PC-9 (cell line): Measurements from ENCODE around the gene PCDHGA1. TPM values are rescaled to one million over a fixed set of nuclear protein-coding genes. Genes with fewer than 3 reads are reported as not detected.
"Not testable (repeated sequence)": the region's sequence is repeated elsewhere in the genome, so short reads cannot be mapped to it uniquely, and the experiment has no call there.

Experiments used
- BruUV-seq: library from RNA; stranded (reverse); fragments of 400-500 nt; replicated peaks from 2 replicates; lab custom pipeline; 2021; lab: Mats Ljungman, UMichigan
- CTCF ChIA-PET: fragments of 300-600 bp; sonication (Branson Sonifier 250); formaldehyde crosslinking; loops from one replicate; lab custom pipeline; 2022; ENCODE audit warnings: antibody characterized with exemption; lab: Charles Lee
- POLR2A ChIA-PET: fragments of 300-600 bp; sonication (Branson Sonifier 250); formaldehyde crosslinking; loops from one replicate; lab custom pipeline; 2022; ENCODE audit warnings: antibody characterized with exemption; ENCODE audit not compliant: unreplicated experiment; lab: Charles Lee
- DNase-seq, 2 experiments: peaks; one replicate each; pipeline versions ENCODE4 v3.0.0 to v3.0.0-alpha.2; 2015 to 2022; ENCODE audit warnings: mixed read lengths in 1 of 2
- H2AFZ ChIP-seq: fragments of 200-600 bp; sonication (generic); 2 replicates; pipeline ENCODE4 v1.8.1; 2017; ENCODE audit warnings: antibody characterized with exemption
- H3F3A ChIP-seq: fragments of 200-600 bp; sonication (generic); 2 replicates; pipeline ENCODE4 v1.8.1; 2017; ENCODE audit warnings: antibody characterized with exemption, mild to moderate bottlenecking, low read depth; ENCODE audit not compliant: insufficient read depth
- H3K27ac ChIP-seq: fragments of 200-600 bp; sonication (generic); 2 replicates; pipeline ENCODE4 v1.6.1; 2016; ENCODE audit warnings: mixed run types
- H3K27me3 ChIP-seq: fragments of 200-600 bp; sonication (generic); 2 replicates; pipeline ENCODE4 v1.6.1; 2016; ENCODE audit warnings: low read depth, mixed run types; ENCODE audit not compliant: insufficient read depth
- H3K36me3 ChIP-seq: fragments of 200-600 bp; sonication (generic); 2 replicates; pipeline ENCODE4 v1.6.1; 2016; ENCODE audit warnings: low read depth, mixed run types
- H3K4me1 ChIP-seq: fragments of 200-600 bp; sonication (generic); replicated peaks from 2 replicates; pipeline ENCODE4 v1.6.1; 2016; ENCODE audit warnings: mixed run types; ENCODE audit not compliant: insufficient read depth
- H3K4me2 ChIP-seq: fragments of 200-600 bp; sonication (generic); 2 replicates; pipeline ENCODE4 v1.6.1; 2017; ENCODE audit warnings: mixed run types
- H3K4me3 ChIP-seq: fragments of 200-600 bp; sonication (generic); 2 replicates; pipeline ENCODE4 v1.6.1; 2016; ENCODE audit warnings: mixed run types
- H3K79me2 ChIP-seq: fragments of 200-600 bp; sonication (generic); 2 replicates; pipeline ENCODE4 v1.6.1; 2017; ENCODE audit warnings: low read depth, mixed run types
- H3K9me2 ChIP-seq: fragments of 200-600 bp; sonication (generic); 2 replicates; pipeline ENCODE4 v1.8.1; 2017; ENCODE audit warnings: mild to moderate bottlenecking; ENCODE audit not compliant: insufficient read depth
- H3K9me3 ChIP-seq: fragments of 200-600 bp; sonication (generic); 2 replicates; pipeline ENCODE4 v1.8.1; 2016; ENCODE audit warnings: low read depth; ENCODE audit not compliant: insufficient read depth
- H4K20me1 ChIP-seq: fragments of 200-600 bp; sonication (generic); 2 replicates; pipeline ENCODE4 v1.8.1; 2017; ENCODE audit not compliant: insufficient read depth
- EZH2 ChIP-seq: fragments of 200-600 bp; sonication (generic); IDR thresholded peaks from 2 replicates; pipeline ENCODE4 v1.8.0; 2017; ENCODE audit warnings: antibody characterized with exemption, low read depth
- intact Hi-C: fragments of 100-400 bp; cut with micrococcal nuclease; formaldehyde crosslinking; loops from one replicate; pipeline ENCODE4 v1.10.0; 2022; ENCODE audit not compliant: unreplicated experiment
- total RNA-seq: library from RNA; stranded (reverse); gene quantifications from 2 replicates; pipeline ENCODE4 v1.2.3, GENCODE V29; 2021
- TF ChIP-seq, protein P1 (sequence below): fragments of 200-600 bp; sonication (generic); conservative IDR thresholded peaks from 2 replicates; pipeline ENCODE4 v1.6.1; 2017; ENCODE audit warnings: mixed run types, antibody characterized with exemption, mild to moderate bottlenecking, moderate library complexity

Gene PCDHGA1
- total RNA-seq, 1 experiment from 2014 or later, result 0.07 TPM

- POLR2A ChIA-PET, H4K20me1 ChIP-seq, CTCF ChIA-PET, DNase-seq, H3K27ac ChIP-seq, BruUV-seq, intact Hi-C loops, H3K36me3 ChIP-seq, H3K4me3 ChIP-seq, H3K4me1 ChIP-seq, H3F3A ChIP-seq, H3K79me2 ChIP-seq, H3K9me2 ChIP-seq, H2AFZ ChIP-seq, H3K9me3 ChIP-seq: not testable (repeated sequence)
- Histone ChIP-seq H3K27me3 (peaks cover 36% of the 10 kb centered on the region), H3K4me2 (peak within 1 kb of the TSS; percentile 31; the same call in 1 of the 2 replicates)
- TF ChIP-seq, protein P1, sequence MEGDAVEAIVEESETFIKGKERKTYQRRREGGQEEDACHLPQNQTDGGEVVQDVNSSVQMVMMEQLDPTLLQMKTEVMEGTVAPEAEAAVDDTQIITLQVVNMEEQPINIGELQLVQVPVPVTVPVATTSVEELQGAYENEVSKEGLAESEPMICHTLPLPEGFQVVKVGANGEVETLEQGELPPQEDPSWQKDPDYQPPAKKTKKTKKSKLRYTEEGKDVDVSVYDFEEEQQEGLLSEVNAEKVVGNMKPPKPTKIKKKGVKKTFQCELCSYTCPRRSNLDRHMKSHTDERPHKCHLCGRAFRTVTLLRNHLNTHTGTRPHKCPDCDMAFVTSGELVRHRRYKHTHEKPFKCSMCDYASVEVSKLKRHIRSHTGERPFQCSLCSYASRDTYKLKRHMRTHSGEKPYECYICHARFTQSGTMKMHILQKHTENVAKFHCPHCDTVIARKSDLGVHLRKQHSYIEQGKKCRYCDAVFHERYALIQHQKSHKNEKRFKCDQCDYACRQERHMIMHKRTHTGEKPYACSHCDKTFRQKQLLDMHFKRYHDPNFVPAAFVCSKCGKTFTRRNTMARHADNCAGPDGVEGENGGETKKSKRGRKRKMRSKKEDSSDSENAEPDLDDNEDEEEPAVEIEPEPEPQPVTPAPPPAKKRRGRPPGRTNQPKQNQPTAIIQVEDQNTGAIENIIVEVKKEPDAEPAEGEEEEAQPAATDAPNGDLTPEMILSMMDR, result peak; percentile 40; the same call in 1 of the 2 replicates
Observed at GRCh38 chr5:141387557-141388311, 57.4 kb downstream of the PCDHGA1 start, which contains the start of gene PCDHGB4. PCDHGB4 (plus strand) TSS chr5:141387698; CDS start chr5:141387885, 187 bp downstream.

DNA sequence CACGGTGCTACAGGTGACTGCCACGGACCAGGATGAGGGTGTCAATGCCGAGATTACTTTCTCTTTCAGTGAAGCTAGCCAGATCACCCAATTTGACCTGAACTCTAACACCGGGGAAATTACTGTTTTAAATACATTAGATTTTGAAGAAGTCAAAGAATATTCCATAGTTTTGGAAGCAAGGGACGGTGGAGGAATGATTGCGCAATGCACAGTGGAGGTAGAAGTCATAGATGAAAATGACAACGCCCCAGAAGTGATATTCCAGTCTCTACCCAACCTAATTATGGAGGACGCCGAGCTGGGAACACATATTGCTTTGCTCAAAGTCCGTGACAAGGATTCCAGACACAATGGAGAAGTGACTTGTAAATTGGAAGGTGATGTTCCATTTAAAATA is 58.3 kb downstream of the PCDHGA1 start:
- H2AFZ ChIP-seq, result no peak overlapping the region
- H3F3A ChIP-seq, result no peaks in the 10 kb centered on the region
- DNase-seq, result no peak
- no peaks in the 10 kb centered on the region for H4K20me1 ChIP-seq
- no peaks in the 10 kb centered on the region for H3K36me3 ChIP-seq
- ChIA-PET POLR2A (no interaction called here), CTCF (interaction anchor here (0.6 kb wide), 1 partner anchor 50 kb away, joined by 3 read pairs; no protein-coding TSS in a partner anchor)
- intact Hi-C loops, result no loop called here
- no peak overlapping the region for H3K4me3 ChIP-seq
- no peaks in the 10 kb centered on the region for H3K4me1 ChIP-seq
- peaks cover 27% of the 10 kb centered on the region for H3K27me3 ChIP-seq
- BruUV-seq, result no TSS peak
- H3K9me2 ChIP-seq, result no peaks in the 10 kb centered on the region
- TF ChIP-seq, protein P1, result no peak
- no peak for TF ChIP-seq EZH2
- no peak overlapping the region for H3K27ac ChIP-seq
- peak overlapping the region; percentile 31; the same call in 1 of the 2 replicates for H3K4me2 ChIP-seq
- H3K79me2 ChIP-seq, result no peaks in the 10 kb centered on the region
- no peaks in the 10 kb centered on the region for H3K9me3 ChIP-seq

DNA sequence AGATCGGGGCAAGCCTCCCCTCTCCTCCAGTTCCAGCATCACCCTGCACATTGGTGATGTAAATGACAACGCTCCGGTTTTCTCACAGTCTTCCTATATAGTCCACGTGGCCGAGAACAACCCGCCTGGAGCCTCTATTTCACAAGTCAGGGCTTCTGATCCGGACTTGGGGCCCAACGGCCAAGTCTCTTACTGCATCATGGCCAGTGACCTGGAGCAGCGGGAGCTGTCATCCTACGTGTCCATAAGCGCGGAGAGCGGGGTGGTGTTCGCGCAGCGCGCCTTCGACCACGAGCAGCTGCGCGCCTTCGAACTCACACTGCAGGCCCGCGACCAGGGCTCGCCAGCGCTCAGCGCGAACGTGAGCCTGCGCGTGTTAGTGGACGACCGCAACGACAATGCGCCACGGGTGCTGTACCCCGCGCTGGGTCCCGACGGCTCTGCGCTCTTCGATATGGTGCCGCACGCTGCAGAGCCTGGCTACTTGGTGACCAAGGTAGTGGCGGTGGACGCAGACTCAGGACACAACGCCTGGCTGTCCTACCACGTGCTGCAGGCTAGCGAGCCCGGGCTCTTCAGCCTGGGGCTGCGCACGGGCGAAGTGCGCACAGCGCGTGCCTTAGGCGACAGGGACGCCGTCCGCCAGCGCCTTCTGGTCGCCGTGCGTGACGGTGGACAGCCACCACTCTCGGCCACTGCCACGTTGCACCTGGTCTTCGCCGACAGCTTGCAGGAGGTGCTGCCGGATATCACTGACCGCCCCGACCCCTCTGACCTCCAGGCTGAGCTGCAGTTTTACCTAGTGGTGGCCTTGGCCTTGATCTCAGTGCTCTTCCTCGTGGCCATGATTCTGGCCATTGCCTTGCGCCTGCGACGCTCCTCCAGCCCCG is 59.1 kb downstream of the PCDHGA1 start:
- Histone ChIP-seq H3K27ac (no peak overlapping the region), H3K79me2 (no peaks in the 10 kb centered on the region), H3K36me3 (no peaks in the 10 kb centered on the region), H4K20me1 (no peaks in the 10 kb centered on the region), H2AFZ (no peak overlapping the region), H3K4me1 (no peaks in the 10 kb centered on the region), H3K4me2 (no peak overlapping the region), H3K27me3 (peaks cover 19% of the 10 kb centered on the region), H3F3A (no peaks in the 10 kb centered on the region), H3K9me2 (no peaks in the 10 kb centered on the region), H3K9me3 (no peaks in the 10 kb centered on the region), H3K4me3 (no peak overlapping the region)
- intact Hi-C loops, result no loop called here
- POLR2A ChIA-PET, result no interaction called here
- DNase-seq, result no peak
- no TSS peak for BruUV-seq
- TF ChIP-seq EZH2, result no peak
- TF ChIP-seq, protein P1, result no peak
- CTCF ChIA-PET, result interaction anchor here (0.6 kb wide), 1 partner anchor 50 kb away, joined by 3 read pairs; no protein-coding TSS in a partner anchor
